GM23338 (cell line): Measurements from ENCODE around the gene DIDO1.

Source experiments
- CREB1 ChIP-seq: fragments of 250-450 bp; sonication (Bioruptor Pico); IDR thresholded peaks from 2 replicates; pipeline ENCODE4 v1.5.0; 2020; ENCODE audit warnings: low read depth, mild to moderate bottlenecking, moderate library complexity
- CTCF ChIP-seq, 2 experiments: fragments of 200-600 bp in 1 of 2; sonication (generic) in 1 of 2; conservative IDR thresholded peaks; 2 replicates each; pipeline versions ENCODE4 v1.5.1 to v1.6.1; 2016 to 2017; ENCODE audit warnings: antibody characterized with exemption in 2 of 2, low read depth in 2 of 2, mild to moderate bottlenecking in 2 of 2, moderate library complexity in 1 of 2
- ETS1 ChIP-seq: IDR thresholded peaks from 2 replicates; pipeline ENCODE4 v1.6.1; 2016; ENCODE audit warnings: antibody characterized with exemption
- EZH2 ChIP-seq: fragments of 200-600 bp; sonication (generic); IDR thresholded peaks from one replicate; pipeline ENCODE4 v1.8.0; 2017; ENCODE audit warnings: antibody characterized with exemption, mild to moderate bottlenecking, low read depth; ENCODE audit not compliant: unreplicated experiment
- EZH2phosphoT487 ChIP-seq: fragments of 200-600 bp; sonication (generic); IDR thresholded peaks from one replicate; pipeline ENCODE4 v1.8.1; 2018; ENCODE audit warnings: antibody characterized with exemption; ENCODE audit not compliant: unreplicated experiment
- JUNB ChIP-seq: IDR thresholded peaks from one replicate; pipeline ENCODE4 v1.6.1; 2016; ENCODE audit warnings: antibody characterized with exemption; ENCODE audit not compliant: unreplicated experiment
- NANOG ChIP-seq: IDR thresholded peaks from 2 replicates; pipeline ENCODE4 v1.6.1; 2016; ENCODE audit warnings: antibody characterized with exemption, borderline replicate concordance
- POLR2AphosphoS5 ChIP-seq: IDR thresholded peaks from 2 replicates; pipeline ENCODE4 v1.6.1; 2016; ENCODE audit warnings: antibody characterized with exemption, low read depth
- REST ChIP-seq: IDR thresholded peaks from one replicate; pipeline ENCODE4 v1.6.1; 2018; ENCODE audit warnings: antibody characterized with exemption; ENCODE audit not compliant: unreplicated experiment
- ZNF114 ChIP-seq: fragments of 250-450 bp; sonication (Bioruptor Pico); IDR thresholded peaks from 2 replicates; pipeline ENCODE4 v1.5.0; 2020; ENCODE audit warnings: mild to moderate bottlenecking, moderate library complexity
- ZNF331 ChIP-seq: fragments of 250-450 bp; sonication (Bioruptor Pico); IDR thresholded peaks from 2 replicates; pipeline ENCODE4 v1.5.0; 2020; ENCODE audit warnings: low read depth, mild to moderate bottlenecking, moderate library complexity

- TF ChIP-seq CTCF (conservative IDR thresholded peaks at IDR 0.05; ENCODE audit: low read depth in 2 of 2) = no peak
- TF ChIP-seq EZH2phosphoT487 = no peak
- TF ChIP-seq EZH2 = no peak
- TF ChIP-seq POLR2AphosphoS5 = no peak
- TF ChIP-seq REST = no peak
- no peak for TF ChIP-seq CREB1 (CRISPR knock-in tag)
- no peak for TF ChIP-seq ZNF331
- no peak for TF ChIP-seq ETS1
- TF ChIP-seq NANOG = no peak
- no peak for TF ChIP-seq ZNF114 (CRISPR knock-in tag)
- TF ChIP-seq JUNB = no peak
Measured at GRCh38 chr20:62839261-62839660, 87.0 kb downstream of the DIDO1 start.
